GM12878 (cell line): Measurements from ENCODE around the gene FBXL15. TPM values are rescaled to one million over a fixed set of nuclear protein-coding genes. Genes with fewer than 3 reads are reported as not detected.

Experiments used
- ATAC-seq: fragments of 200-7000 bp; cut with Tn5 transposase; 3 replicates; pipeline ENCODE4 v1.9.1; 2020; ENCODE audit warnings: mild to moderate bottlenecking, moderate library complexity
- BruUV-seq: library from RNA; stranded (reverse); fragments of 400-500 nt; replicated peaks from 2 replicates; lab custom pipeline; 2021; lab: Mats Ljungman, UMichigan
- CTCF ChIA-PET: fragments of 300-600 bp; sonication (Branson Sonifier 250); formaldehyde crosslinking; extraction: SDS; loops from one replicate; lab custom pipeline; 2021; ENCODE audit warnings: inconsistent platforms; lab: Yijun Ruan, JAX
- POLR2A ChIA-PET: fragments of 350-600 bp; formaldehyde crosslinking; extraction: SDS; loops from one replicate; lab custom pipeline; 2021; ENCODE audit warnings: inconsistent platforms; lab: Charles Lee
- RAD21 ChIA-PET: fragments of 300-600 bp; sonication (Branson Sonifier 250); formaldehyde crosslinking; loops from one replicate; lab custom pipeline; 2023; ENCODE audit warnings: antibody characterized with exemption; ENCODE audit not compliant: unreplicated experiment; lab: Charles Lee
- SMC1A ChIA-PET: fragments of 300-600 bp; sonication (Branson Sonifier 250); formaldehyde crosslinking; loops from one replicate; lab custom pipeline; 2023; ENCODE audit not compliant: unreplicated experiment, uncharacterized antibody; lab: Charles Lee
- DNase-seq: peaks from one replicate; pipeline ENCODE4 v3.0.0-alpha.2; 2011; ENCODE audit warnings: low read depth, low spot score
- FAIRE-seq: peaks from 3 replicates; lab custom pipeline; 2011; peaks lifted over from hg19 to GRCh38; lab: Jason Lieb, UNC
- H2AFZ ChIP-seq: 2 replicates; pipeline ENCODE4 v1.6.0; 2011; ENCODE audit warnings: low read depth, low read length, control low read depth; ENCODE audit not compliant: control insufficient read depth
- H3K27ac ChIP-seq: 2 replicates; pipeline ENCODE4 v1.5.1; 2011; ENCODE audit warnings: control low read depth; ENCODE audit not compliant: control insufficient read depth, insufficient read depth
- H3K27me3 ChIP-seq, 2 experiments: replicated peaks in 1 of 2; 2 replicates each; pipeline versions ENCODE4 v1.6.0 to v1.6.1; 2011; ENCODE audit warnings: low read length in 1 of 2; ENCODE audit not compliant: control insufficient read depth in 2 of 2, insufficient read depth in 2 of 2
- H3K36me3 ChIP-seq, 2 experiments: 2 replicates each; pipeline ENCODE4 v1.5.1; 2011; ENCODE audit warnings: low read length in 1 of 2; ENCODE audit not compliant: control insufficient read depth in 2 of 2, insufficient read depth in 2 of 2
- H3K4me1 ChIP-seq: 2 replicates; pipeline ENCODE4 v1.6.1; 2011; ENCODE audit warnings: mild to moderate bottlenecking, low read length, moderate library complexity, mixed read lengths; ENCODE audit not compliant: control insufficient read depth, insufficient read depth
- H3K4me2 ChIP-seq: 2 replicates; pipeline ENCODE4 v1.6.0; 2011; ENCODE audit warnings: control low read depth; ENCODE audit not compliant: control insufficient read depth, insufficient read depth
- H3K4me3 ChIP-seq: fragments of 200-600 bp; sonication (generic); 2 replicates; pipeline ENCODE4 v1.5.1; 2016
- H3K79me2 ChIP-seq: 2 replicates; pipeline ENCODE4 v1.6.0; 2011; ENCODE audit warnings: low read length; ENCODE audit not compliant: control insufficient read depth, insufficient read depth
- H3K9ac ChIP-seq: 2 replicates; pipeline ENCODE4 v1.8.0; 2011; ENCODE audit warnings: low read length, control low read depth, mixed read lengths; ENCODE audit not compliant: control insufficient read depth, insufficient read depth
- H3K9me3 ChIP-seq: replicated peaks from 3 replicates; pipeline ENCODE4 v1.5.1; 2011; ENCODE audit warnings: mild to moderate bottlenecking, low read length; ENCODE audit not compliant: control insufficient read depth, insufficient read depth
- H4K20me1 ChIP-seq: 2 replicates; pipeline ENCODE4 v1.6.0; 2011; ENCODE audit not compliant: control insufficient read depth, insufficient read depth
- BACH1 ChIP-seq: fragments of 450-650 bp; IDR thresholded peaks from 2 replicates; pipeline ENCODE4 v1.6.1; 2017; ENCODE audit warnings: mild to moderate bottlenecking, borderline replicate concordance
- CBX5 ChIP-seq: sonication (generic); IDR thresholded peaks from 2 replicates; pipeline ENCODE4 v1.6.1; 2016; ENCODE audit warnings: low read depth, moderate library complexity, mild to moderate bottlenecking, inconsistent platforms
- CHD2 ChIP-seq: IDR thresholded peaks from 2 replicates; pipeline ENCODE4 v1.6.1; 2011; ENCODE audit warnings: low read depth, low read length, improper control_type of control experiment, borderline replicate concordance
- EGR1 ChIP-seq, 2 experiments: IDR thresholded peaks; 1 replicate in 1 of 2; 2 replicates in 1 of 2; pipeline ENCODE4 v1.6.1; 2011 to 2012; ENCODE audit warnings: low read depth in 2 of 2, low read length in 2 of 2, borderline replicate concordance in 1 of 2, mild to moderate bottlenecking in 1 of 2, moderate library complexity in 1 of 2
- EZH2 ChIP-seq: IDR thresholded peaks from 2 replicates; pipeline ENCODE4 v1.6.1; 2012; ENCODE audit warnings: low read depth, mild to moderate bottlenecking, control low read depth, inconsistent platforms, low read length, borderline replicate concordance; ENCODE audit not compliant: control insufficient read depth
- NFYA ChIP-seq: IDR thresholded peaks from 2 replicates; pipeline ENCODE4 v1.6.1; 2011; ENCODE audit warnings: low read depth, mild to moderate bottlenecking, low read length, improper control_type of control experiment, borderline replicate concordance
- SUZ12 ChIP-seq: fragments of 200-600 bp; sonication (generic); IDR thresholded peaks from one replicate; pipeline ENCODE4 v1.6.1; 2018; ENCODE audit warnings: antibody characterized with exemption, mild to moderate bottlenecking; ENCODE audit not compliant: unreplicated experiment
- WGBS: methylation state at CpG from one replicate; pipeline ENCODE4 v1.1.6; 2016; ENCODE audit warnings: low lambda C conversion rate; ENCODE audit not compliant: insufficient replicate concordance, insufficient coverage; ENCODE audit errors: missing lambda C conversion rate; 5-methylcytosine and 5-hydroxymethylcytosine counted together
- in situ Hi-C: fragments of 300-500 bp; cut with MboI; formaldehyde crosslinking; loops from 9 replicates; pipeline ENCODE4 v1.14.3; 2018; ENCODE audit warnings: mixed read lengths
- intact Hi-C: fragments of 100-400 bp; cut with micrococcal nuclease; formaldehyde crosslinking; loops from one replicate; pipeline ENCODE4 v1.14.2; 2022; ENCODE audit not compliant: unreplicated experiment
- polyA plus RNA-seq, 11 experiments: library from polyadenylated mRNA; depleted of rRNA in 4 of 11; unstranded in 6 of 11; stranded (reverse) in 5 of 11; fragments of >200 nt; fragmentation: Nextera tagmentation in 4 of 11; fragmentation: Illumina TruSeq in 1 of 11; extraction: Ambion mirVana in 4 of 11; extraction: Trizol in 1 of 11; gene quantifications; 1 replicate in 1 of 11; 2 replicates in 10 of 11; pipeline versions ENCODE4 v1.2.1 to v1.2.3, GENCODE V29; 2011 to 2016; ENCODE audit warnings: inconsistent platforms in 2 of 11, missing spikeins in 2 of 11, low read depth in 1 of 11
- total RNA-seq, 4 experiments: library from RNA; depleted of rRNA in 3 of 4; stranded (reverse); fragments of >200 nt in 3 of 4; fragmentation: Illumina TruSeq in 1 of 4; extraction: Trizol in 1 of 4; gene quantifications; 2 replicates each; pipeline versions ENCODE4 v1.2.1 to v1.2.3, GENCODE V29; 2013 to 2021
- TF ChIP-seq, protein P1 (sequence below): fragments of 450-650 bp; IDR thresholded peaks from 2 replicates; pipeline ENCODE4 v1.6.1; 2014; ENCODE audit warnings: mild to moderate bottlenecking
- TF ChIP-seq, protein P2 (sequence below): IDR thresholded peaks from 2 replicates; pipeline ENCODE4 v1.6.1; 2012; ENCODE audit warnings: low read depth, low read length, improper control_type of control experiment
- TF ChIP-seq, protein P3 (sequence below): fragments of 450-650 bp; IDR thresholded peaks from 2 replicates; pipeline ENCODE4 v1.6.1; 2016; ENCODE audit warnings: mild to moderate bottlenecking
- TF ChIP-seq, protein P4 (sequence below): fragments of 450-650 bp; IDR thresholded peaks from 2 replicates; pipeline ENCODE4 v1.6.1; 2018; ENCODE audit warnings: borderline replicate concordance, mild to moderate bottlenecking; ENCODE audit not compliant: partially characterized antibody

Gene FBXL15
- total and polyA plus RNA-seq, 10 of the 15 experiments (the other 5 are each of a cell fraction or from before 2014, with no cell fraction given) = 0.13 to 21.3 (median 7.9) TPM

DNA sequence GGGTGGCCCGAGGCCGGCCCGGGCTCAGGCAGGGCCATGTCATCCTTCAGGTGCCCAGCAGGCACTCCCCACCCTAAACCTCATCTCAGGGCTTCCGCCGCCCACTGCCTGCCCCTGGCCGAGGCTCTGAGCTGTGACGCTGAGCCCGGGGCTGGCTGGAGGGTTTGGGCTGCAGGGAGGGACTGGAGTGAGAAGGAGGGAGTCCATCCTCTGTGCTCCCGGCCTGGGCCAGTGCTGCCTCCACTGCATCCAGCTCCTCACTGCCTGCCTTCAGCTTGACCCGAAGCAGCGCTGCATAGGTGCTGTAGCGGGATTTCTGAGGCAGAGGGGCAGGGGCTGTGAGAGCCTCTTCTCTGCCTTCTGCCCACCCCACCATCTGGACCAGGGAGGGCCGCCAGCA is 17.5 kb upstream of the FBXL15 start:
- SMC1A ChIA-PET = interaction anchor here (0.6 to 2.2 kb wide), 4 partner anchors 17 to 180 kb away, joined by 3 to 4 read pairs (median 3); partner anchors contain the start of gene FBXL15

More for the DNA sequence above, 17.5 kb upstream of the FBXL15 start:
- no peak overlapping the region for H3K27ac ChIP-seq
- peaks cover 0 to 2% of the 10 kb centered on the region in 2 experiments; a peak in 2 of 4 replicates for H3K27me3 ChIP-seq
- TF ChIP-seq EGR1 (IDR thresholded peaks at IDR 0.05; ENCODE audit: borderline replicate concordance in 1 of 2, low read depth in 2 of 2, low read length in 2 of 2) (no peak), EZH2 (no peak), CBX5 (no peak), SUZ12 (no peak), CHD2 (no peak), NFYA (no peak), BACH1 (no peak)
- TF ChIP-seq, protein P1, sequence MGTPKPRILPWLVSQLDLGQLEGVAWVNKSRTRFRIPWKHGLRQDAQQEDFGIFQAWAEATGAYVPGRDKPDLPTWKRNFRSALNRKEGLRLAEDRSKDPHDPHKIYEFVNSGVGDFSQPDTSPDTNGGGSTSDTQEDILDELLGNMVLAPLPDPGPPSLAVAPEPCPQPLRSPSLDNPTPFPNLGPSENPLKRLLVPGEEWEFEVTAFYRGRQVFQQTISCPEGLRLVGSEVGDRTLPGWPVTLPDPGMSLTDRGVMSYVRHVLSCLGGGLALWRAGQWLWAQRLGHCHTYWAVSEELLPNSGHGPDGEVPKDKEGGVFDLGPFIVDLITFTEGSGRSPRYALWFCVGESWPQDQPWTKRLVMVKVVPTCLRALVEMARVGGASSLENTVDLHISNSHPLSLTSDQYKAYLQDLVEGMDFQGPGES = no peak
- TF ChIP-seq, protein P2, sequence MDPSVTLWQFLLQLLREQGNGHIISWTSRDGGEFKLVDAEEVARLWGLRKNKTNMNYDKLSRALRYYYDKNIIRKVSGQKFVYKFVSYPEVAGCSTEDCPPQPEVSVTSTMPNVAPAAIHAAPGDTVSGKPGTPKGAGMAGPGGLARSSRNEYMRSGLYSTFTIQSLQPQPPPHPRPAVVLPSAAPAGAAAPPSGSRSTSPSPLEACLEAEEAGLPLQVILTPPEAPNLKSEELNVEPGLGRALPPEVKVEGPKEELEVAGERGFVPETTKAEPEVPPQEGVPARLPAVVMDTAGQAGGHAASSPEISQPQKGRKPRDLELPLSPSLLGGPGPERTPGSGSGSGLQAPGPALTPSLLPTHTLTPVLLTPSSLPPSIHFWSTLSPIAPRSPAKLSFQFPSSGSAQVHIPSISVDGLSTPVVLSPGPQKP = no peak
- TF ChIP-seq, protein P3, sequence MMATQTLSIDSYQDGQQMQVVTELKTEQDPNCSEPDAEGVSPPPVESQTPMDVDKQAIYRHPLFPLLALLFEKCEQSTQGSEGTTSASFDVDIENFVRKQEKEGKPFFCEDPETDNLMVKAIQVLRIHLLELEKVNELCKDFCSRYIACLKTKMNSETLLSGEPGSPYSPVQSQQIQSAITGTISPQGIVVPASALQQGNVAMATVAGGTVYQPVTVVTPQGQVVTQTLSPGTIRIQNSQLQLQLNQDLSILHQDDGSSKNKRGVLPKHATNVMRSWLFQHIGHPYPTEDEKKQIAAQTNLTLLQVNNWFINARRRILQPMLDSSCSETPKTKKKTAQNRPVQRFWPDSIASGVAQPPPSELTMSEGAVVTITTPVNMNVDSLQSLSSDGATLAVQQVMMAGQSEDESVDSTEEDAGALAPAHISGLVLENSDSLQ = no peak
- TF ChIP-seq, protein P4, sequence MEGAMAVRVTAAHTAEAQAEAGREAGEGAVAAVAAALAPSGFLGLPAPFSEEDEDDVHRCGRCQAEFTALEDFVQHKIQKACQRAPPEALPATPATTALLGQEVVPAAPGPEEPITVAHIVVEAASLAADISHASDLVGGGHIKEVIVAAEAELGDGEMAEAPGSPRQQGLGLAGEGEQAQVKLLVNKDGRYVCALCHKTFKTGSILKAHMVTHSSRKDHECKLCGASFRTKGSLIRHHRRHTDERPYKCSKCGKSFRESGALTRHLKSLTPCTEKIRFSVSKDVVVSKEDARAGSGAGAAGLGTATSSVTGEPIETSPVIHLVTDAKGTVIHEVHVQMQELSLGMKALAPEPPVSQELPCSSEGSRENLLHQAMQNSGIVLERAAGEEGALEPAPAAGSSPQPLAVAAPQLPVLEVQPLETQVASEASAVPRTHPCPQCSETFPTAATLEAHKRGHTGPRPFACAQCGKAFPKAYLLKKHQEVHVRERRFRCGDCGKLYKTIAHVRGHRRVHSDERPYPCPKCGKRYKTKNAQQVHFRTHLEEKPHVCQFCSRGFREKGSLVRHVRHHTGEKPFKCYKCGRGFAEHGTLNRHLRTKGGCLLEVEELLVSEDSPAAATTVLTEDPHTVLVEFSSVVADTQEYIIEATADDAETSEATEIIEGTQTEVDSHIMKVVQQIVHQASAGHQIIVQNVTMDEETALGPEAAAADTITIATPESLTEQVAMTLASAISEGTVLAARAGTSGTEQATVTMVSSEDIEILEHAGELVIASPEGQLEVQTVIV = no peak
- no peak overlapping the region for H3K4me2 ChIP-seq
- no peak overlapping the region for H3K9ac ChIP-seq
- peaks cover 8% of the 10 kb centered on the region for H3K4me1 ChIP-seq
- FAIRE-seq (no peak), DNase-seq (no peak), ATAC-seq (no peak)
- ChIA-PET CTCF (interaction anchor here (0.6 to 12.1 kb wide), 12 partner anchors 9 to 183 kb away, joined by 3 to 69 read pairs (median 9); partner anchors contain the start of genes C10orf95 and NFKB2), POLR2A (interaction anchor here (0.6 to 1.7 kb wide), 5 partner anchors 10 to 83 kb away, joined by 3 to 9 read pairs (median 4); no protein-coding TSS in a partner anchor), RAD21 (interaction anchor here (0.7 to 1.6 kb wide), 4 partner anchors 9 to 171 kb away, joined by 3 to 10 read pairs (median 4); no protein-coding TSS in a partner anchor)
- H4K20me1 ChIP-seq = peaks cover 4% of the 10 kb centered on the region; the same call in 1 of the 2 replicates
- H3K79me2 ChIP-seq = peaks cover 20% of the 10 kb centered on the region
- intact Hi-C loops (no loop called here), in situ Hi-C loops (no loop called here)
- BruUV-seq = no TSS peak
- H2AFZ ChIP-seq = no peak overlapping the region
- H3K9me3 ChIP-seq = no peaks in the 10 kb centered on the region
- peaks cover 11 to 31% of the 10 kb centered on the region in 2 experiments for H3K36me3 ChIP-seq
- H3K4me3 ChIP-seq = no peak overlapping the region
- WGBS = 72% methylated on average over 12 of the region's 13 CpGs
